NOMO-1 treated with DMSO at 0.1 percent for 48 hours (cell line): ENCODE results near the gene TRIM46.
"Not testable (repeated sequence)": the region's sequence is repeated elsewhere in the genome, so short reads cannot be mapped to it uniquely, and the experiment has no call there.

Source experiments
- DNase-seq: peaks from one replicate; lab custom pipeline; 2025; ENCODE audit not compliant: unreplicated experiment; lab: John Stamatoyannopoulos, UW

The TRIM46 gene

GRCh38 chr1:155202731-155203515 lies 29.3 kb downstream of the TRIM46 start:
- DNase-seq: no peak

GRCh38 chr1:155205035-155205434 lies 31.4 kb downstream of the TRIM46 start:
- no peak for DNase-seq

GRCh38 chr1:155205969-155206593 lies 32.4 kb downstream of the TRIM46 start:
- no peak for DNase-seq

- DNase-seq: peak; percentile 77
Observed at GRCh38 chr1:155206891-155207805, 33.5 kb downstream of the TRIM46 start.

GRCh38 chr1:155207806-155208540 lies 34.3 kb downstream of the TRIM46 start, which contains the start of gene THBS3:
Gene THBS3 (minus strand): TSS chr1:155207897. CDS start chr1:155207876, 21 bp downstream.
- no peak for DNase-seq

- peak; percentile 77 for DNase-seq
Observed at GRCh38 chr1:155208541-155209311, 35.1 kb downstream of the TRIM46 start, which contains the start of gene MTX1. Gene MTX1 (plus strand): TSS chr1:155208695. CDS start chr1:155208805, 110 bp downstream.

GRCh38 chr1:155209312-155209721 lies 35.7 kb downstream of the TRIM46 start:
- no peak for DNase-seq

GRCh38 chr1:155210314-155211104 lies 36.9 kb downstream of the TRIM46 start:
- DNase-seq: peak; percentile 73

- not testable (repeated sequence) for DNase-seq
Observed at GRCh38 chr1:155211381-155212050, 37.9 kb downstream of the TRIM46 start.

GRCh38 chr1:155212051-155212440 lies 38.4 kb downstream of the TRIM46 start:
- not testable (repeated sequence) for DNase-seq

GRCh38 chr1:155214702-155215101 lies 41.1 kb downstream of the TRIM46 start:
- DNase-seq: not testable (repeated sequence)

- peak; percentile 23 for DNase-seq
Observed at GRCh38 chr1:155218854-155219591, 45.4 kb downstream of the TRIM46 start.

- peak; percentile 70 for DNase-seq
Observed at GRCh38 chr1:155219592-155220031, 46.0 kb downstream of the TRIM46 start.

GRCh38 chr1:155220211-155220965 lies 46.7 kb downstream of the TRIM46 start:
- DNase-seq: not testable (repeated sequence)

- peak; percentile 74 for DNase-seq
Observed at GRCh38 chr1:155223047-155223446, 49.4 kb downstream of the TRIM46 start.

GRCh38 chr1:155225404-155225759 lies 51.7 kb downstream of the TRIM46 start:
- DNase-seq: not testable (repeated sequence)
